Measurements from ENCODE around the gene MGLL. TPM values are rescaled to one million over a fixed set of nuclear protein-coding genes. Genes with fewer than 3 reads are reported as not detected.
"Not testable (repeated sequence)": the region's sequence is repeated elsewhere in the genome, so short reads cannot be mapped to it uniquely, and the experiment has no call there.

MGLL gene
- total RNA-seq, 1 experiment from 2014 or later, result 206 TPM

- DNase-seq (ENCODE audit: low read depth), result no peak
Observed at GRCh38 chr3:127658234-127658633, 164.1 kb downstream of the MGLL start.

DNA sequence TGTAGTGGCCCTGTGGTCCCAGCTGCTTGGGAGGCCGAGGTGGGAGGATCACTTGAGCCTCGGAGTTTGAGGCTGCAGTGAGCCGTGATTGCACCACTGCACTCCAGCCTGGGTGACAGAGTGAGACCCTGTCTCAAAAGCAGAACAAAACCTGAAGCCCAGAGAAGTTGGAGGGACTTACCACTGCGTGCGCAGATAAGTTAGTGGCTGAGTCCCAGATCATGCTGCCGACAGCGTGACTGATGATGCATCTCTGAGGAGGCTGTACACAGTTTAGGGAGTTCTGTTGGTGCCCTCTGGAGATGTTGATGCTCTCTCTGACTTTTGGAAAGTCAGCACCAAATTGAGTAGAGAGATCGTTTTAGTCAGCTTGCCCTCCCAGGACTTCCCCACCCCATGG lies 165.4 kb downstream of the MGLL start:
- DNase-seq (ENCODE audit: low read depth), result no peak

- peak; percentile 53 for DNase-seq (ENCODE audit: low read depth)
Observed at GRCh38 chr3:127655641-127656040, 166.7 kb downstream of the MGLL start.

DNA sequence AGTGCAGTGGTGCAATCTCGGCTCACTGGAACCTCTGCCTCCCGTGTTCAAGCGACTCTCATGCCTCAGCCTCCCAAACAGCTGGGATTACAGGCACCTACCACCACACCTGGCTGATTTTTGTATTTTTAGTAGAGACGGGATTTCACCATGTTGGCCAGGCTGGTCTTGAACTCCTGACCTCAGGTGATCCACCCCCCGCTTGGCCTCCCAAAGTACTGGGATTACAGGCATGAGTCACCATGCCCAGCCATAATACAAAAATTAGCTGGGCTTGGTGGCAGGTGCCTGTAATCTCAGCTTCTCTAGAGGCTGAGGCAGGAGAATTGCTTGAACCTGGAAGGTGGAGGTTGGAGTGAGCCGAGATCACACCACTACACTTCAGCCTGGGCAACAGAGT lies 167.3 kb downstream of the MGLL start:
- DNase-seq (ENCODE audit: low read depth), result not testable (repeated sequence)

DNA sequence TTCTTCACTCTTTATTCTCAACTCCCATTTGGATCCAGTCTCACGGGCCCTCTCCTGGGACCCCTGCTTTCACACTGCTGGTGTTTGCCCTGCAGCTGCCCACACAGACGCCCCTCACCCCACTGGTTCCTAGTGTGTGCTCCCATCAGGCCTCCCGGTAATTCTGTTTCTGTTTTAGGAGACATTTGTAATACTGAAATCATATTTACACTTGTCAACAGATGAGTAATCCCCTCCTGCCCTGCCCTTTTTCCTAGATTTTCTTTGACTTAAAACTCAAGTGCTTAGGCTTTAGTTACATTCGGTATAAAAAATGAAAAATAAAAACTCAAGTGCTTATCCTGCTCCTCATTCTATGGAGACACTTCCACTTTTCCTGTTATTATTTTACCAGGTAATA lies 167.9 kb downstream of the MGLL start:
- DNase-seq (ENCODE audit: low read depth), result no peak

- peak; percentile 48 for DNase-seq (ENCODE audit: low read depth)
Observed at GRCh38 chr3:127652246-127652995, 169.9 kb downstream of the MGLL start.

DNA sequence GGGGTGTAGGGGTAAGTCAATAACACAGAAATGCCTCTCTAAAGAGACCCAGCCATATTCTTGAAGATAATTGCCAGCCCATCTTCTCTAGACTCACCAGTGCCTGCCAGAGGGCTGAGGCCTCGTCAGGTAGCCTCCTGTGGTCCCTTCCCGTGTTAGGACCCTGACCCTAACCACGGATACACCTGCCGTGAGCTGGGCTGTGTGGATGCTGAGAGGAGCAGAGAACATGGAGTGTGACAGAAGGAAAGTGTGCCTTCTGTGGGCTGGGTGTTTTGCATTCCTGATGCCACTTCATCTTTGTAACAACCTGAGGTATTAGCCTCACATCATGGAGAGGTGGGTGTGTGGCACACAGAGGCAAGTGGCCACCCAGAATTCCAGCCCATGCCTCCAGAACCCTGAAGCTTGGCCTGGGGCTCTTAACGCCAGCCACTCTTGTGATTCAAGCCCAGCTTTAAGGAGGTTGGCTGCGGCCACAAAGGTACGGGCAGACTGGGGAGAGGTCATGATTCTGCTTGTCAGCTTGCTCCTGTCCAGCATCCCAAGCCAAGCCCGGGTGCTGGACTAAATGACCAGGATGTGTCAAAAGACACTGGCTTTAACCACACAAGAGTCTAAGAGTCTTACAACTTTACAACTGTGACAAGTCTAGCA lies 170.7 kb downstream of the MGLL start:
- DNase-seq (ENCODE audit: low read depth), result no peak

GRCh38 chr3:127650236-127650635 lies 172.1 kb downstream of the MGLL start:
- no peak for DNase-seq (ENCODE audit: low read depth)

DNA sequence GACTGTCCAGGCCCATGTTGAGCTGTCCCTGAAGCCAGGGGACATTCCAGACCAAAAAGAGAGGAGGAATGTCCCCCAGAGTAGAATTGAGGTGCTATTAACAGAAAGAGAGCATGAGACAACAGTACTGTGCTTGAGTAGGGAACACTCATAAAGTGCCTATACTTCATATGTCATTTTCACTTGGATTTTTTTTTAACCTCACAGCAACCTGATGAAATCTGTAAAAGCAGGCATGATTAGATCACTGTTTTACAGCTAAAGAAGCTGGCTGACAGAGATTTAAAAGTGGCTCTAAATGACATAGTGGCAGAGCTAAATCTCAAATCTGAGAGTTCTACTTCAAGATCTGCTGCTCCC lies 174.5 kb downstream of the MGLL start:
- DNase-seq (ENCODE audit: low read depth), result no peak

DNA sequence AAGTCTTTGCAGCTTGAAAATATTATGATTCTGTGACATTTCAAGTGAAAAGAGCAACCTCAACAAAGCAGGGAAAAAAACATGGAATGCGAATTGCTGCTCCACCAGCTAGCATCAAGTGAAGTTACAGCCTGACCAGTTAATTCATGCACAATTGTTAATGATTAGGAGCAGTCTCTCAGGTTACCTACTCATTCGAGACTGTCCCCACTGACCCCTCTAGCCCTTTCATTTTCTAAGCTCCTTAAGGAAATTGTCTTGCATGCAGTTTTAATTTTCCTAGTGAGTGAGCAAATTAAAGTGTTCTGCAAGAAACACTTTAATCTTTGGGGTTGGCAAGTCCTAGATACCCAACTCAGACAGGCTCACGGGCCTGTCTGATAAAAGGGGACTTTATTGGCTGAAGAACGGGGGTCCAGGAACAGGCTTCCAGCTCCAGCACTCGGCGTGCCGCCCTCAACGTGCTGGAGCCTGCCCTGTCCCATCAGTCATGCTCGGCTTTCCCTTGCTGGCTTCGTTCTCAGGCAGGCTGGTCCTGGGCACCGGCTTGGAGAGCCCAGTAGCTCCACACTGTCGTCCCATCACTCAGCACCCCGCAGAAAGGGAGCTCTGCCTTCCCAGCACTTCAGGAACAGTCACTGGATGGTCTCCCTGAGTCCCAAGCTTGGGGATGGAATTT lies 175.0 kb downstream of the MGLL start:
- no peak for DNase-seq (ENCODE audit: low read depth)

- no peak for DNase-seq (ENCODE audit: low read depth)
Observed at GRCh38 chr3:127646501-127647046, 175.7 kb downstream of the MGLL start.

GRCh38 chr3:127645371-127646015 lies 176.8 kb downstream of the MGLL start:
- DNase-seq (ENCODE audit: low read depth), result no peak

DNA sequence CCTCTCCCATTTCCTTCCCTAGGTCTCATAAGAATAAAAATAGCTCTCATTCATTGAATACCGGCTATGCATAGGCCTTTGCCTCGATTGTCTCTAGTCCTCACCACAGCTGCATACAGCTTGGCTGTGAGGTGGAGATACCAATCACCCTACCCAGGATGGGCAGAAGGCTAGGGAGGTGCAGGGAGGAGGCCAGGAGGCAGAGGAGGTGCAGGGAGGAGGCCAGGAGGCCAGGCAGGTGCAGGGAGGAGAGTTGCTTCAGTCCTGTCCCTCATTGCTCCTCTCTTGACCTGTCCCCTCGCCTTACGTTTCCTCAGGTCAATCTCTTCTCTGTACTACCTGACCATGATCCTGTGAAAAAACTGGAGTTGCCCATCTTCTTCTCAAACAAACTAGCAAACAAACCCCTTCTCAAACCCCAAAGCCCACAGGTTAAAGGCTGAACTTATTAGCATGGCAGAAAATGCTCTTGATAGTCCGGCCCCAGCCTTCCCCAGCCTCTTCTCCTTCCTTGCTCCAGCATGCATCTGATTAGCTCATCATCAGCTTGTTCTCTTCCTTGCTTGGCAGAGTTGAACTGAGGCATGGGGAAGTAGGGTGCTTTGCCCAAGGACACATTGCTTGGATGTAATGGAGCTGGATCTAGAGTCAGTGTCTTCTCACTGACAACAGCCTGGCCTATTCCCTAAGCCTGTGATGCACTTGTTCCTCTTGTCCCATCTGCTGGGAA lies 177.5 kb downstream of the MGLL start:
- no peak for DNase-seq (ENCODE audit: low read depth)

GRCh38 chr3:127640042-127640355 lies 182.3 kb downstream of the MGLL start:
- DNase-seq (ENCODE audit: low read depth), result no peak

DNA sequence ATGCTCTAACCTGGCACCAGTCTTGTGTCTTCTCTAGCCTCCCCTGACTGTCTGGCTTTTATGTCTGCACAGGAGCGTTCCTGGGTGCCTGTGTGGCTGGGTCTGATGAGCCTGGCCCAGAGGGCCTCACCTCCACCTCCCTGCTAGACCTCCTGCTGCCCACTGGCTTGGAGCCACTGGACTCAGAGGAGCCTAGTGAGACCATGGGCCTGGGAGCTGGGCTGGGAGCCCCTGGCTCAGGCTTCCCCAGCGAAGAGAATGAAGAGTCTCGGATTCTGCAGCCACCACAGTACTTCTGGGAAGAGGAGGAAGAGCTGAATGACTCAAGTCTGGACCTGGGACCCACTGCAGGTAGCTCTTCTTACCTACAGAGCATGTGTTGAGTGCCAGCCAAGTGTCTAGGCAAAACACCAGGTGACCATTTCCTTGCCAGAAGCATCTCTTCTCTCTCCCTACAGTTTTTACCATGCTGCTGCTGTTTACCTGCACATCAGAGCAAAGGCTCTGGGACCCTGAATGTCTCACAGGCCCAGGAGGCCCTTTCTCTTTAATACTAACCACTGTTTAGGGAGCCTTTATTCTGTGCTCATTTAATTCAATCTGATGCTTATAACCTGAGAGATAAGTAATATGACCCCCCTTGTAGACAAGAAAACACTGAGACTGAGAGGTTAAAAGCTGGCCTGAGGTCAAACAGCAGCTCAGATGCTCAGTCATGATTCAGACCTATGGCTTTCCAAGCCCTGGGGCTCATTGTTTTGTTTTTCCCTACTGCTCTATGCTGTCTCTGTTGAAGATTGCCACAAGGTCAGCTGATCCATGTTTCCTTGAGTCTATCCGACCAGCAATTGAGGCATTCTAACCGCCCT lies 182.9 kb downstream of the MGLL start:
- peak; percentile 66 for DNase-seq (ENCODE audit: low read depth)

Other genes with a start within 250 kb of the MGLL start
- gene TPRA1, start 231.8 kb downstream of the MGLL start, total RNA-seq (2014; rRNA removed), result 55.1 and 67.6 TPM in 2 replicates
- 127 and 128 TPM in 2 replicates for gene MCM2, start 224.1 kb downstream of the MGLL start, total RNA-seq (2014; rRNA removed)
- 4.3 and 6.1 TPM in 2 replicates for gene PODXL2, start 193.3 kb downstream of the MGLL start, total RNA-seq (2014; rRNA removed)
- gene ABTB1, start 149.6 kb downstream of the MGLL start, total RNA-seq (2014; rRNA removed), result 4.0 and 5.2 TPM in 2 replicates
- gene KBTBD12, start 92.7 kb upstream of the MGLL start, total RNA-seq (2014; rRNA removed), result not detected in 2 replicates
- gene SEC61A1, start 229.9 kb upstream of the MGLL start, total RNA-seq (2014; rRNA removed), result 331 and 378 TPM in 2 replicates

Measured in LHCN-M2 (cell line).